NT2/D1 (cell line): ENCODE data around the gene DGCR6.
"Not testable (repeated sequence)": the region's sequence is repeated elsewhere in the genome, so short reads cannot be mapped to it uniquely, and the experiment has no call there.

ENCODE experiments used
- DNase-seq: peaks from one replicate; pipeline ENCODE4 v3.0.0-alpha.2; 2011; ENCODE audit warnings: low read depth, low spot score
- H3K27me3 ChIP-seq: 2 replicates; pipeline ENCODE4 v1.6.0; 2011; ENCODE audit warnings: mild to moderate bottlenecking; ENCODE audit not compliant: insufficient read length, insufficient read depth
- H3K36me3 ChIP-seq: 2 replicates; pipeline ENCODE4 v1.6.1; 2011; ENCODE audit warnings: mild to moderate bottlenecking, low read length, mixed read lengths; ENCODE audit not compliant: insufficient read depth, insufficient read length
- H3K4me1 ChIP-seq: 2 replicates; pipeline ENCODE4 v1.5.1; 2011; ENCODE audit not compliant: insufficient read depth, insufficient read length
- H3K4me3 ChIP-seq: 2 replicates; pipeline ENCODE4 v1.5.1; 2011; ENCODE audit warnings: low read depth; ENCODE audit not compliant: insufficient read length
- H3K9ac ChIP-seq: 2 replicates; pipeline ENCODE4 v1.6.0; 2011; ENCODE audit warnings: low read depth; ENCODE audit not compliant: insufficient read length
- H3K9me3 ChIP-seq: 2 replicates; pipeline ENCODE4 v1.5.1; 2011; ENCODE audit warnings: mild to moderate bottlenecking, low read length; ENCODE audit not compliant: insufficient read depth
- SUZ12 ChIP-seq: IDR thresholded peaks from 2 replicates; pipeline ENCODE4 v1.6.1; 2011; ENCODE audit not compliant: insufficient read length, insufficient read depth; ENCODE audit errors: extremely low read depth
- YY1 ChIP-seq: IDR thresholded peaks from 2 replicates; pipeline ENCODE4 v1.6.1; 2011; ENCODE audit not compliant: insufficient read length, insufficient read depth
- ZNF274 ChIP-seq: IDR thresholded peaks from 2 replicates; pipeline ENCODE4 v1.6.1; 2011; ENCODE audit warnings: mild to moderate bottlenecking, low read depth, low read length

Gene DGCR6

DNA sequence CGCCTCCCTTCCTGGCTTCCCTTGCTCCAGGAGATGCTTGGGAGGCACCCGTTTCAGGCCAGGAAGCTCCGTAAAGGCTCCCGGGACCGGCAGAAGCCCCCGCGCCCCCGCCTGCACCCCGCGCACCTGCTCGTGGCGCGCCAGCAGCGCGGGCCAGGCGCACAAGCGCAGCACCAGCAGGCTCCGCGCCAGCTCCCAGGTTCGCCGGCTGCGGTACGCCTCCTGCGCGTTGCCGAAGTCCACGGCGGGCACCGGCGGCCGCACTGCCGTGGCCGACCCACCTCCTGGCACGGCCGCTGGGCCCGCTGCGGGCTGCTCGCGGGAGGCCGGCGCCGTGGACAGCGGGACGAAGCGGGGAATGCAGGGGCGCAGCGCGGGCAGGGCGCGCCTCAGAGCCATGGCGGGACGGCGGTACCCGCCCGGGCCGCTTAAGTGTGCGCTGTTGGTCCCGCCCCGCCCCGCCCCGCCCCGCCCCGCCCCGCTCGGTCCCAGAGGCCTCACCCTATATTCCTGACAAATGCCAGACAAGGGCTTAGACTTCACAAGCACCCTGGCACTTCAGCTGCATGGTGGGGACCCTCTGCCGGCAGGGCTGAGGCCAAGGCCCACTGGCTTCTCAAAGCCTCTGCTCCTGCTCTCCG is 29.9 kb downstream of the DGCR6 start, which contains the start of gene PRODH:
TSS of gene PRODH (minus strand) at position 405 of the 641 bp plus-strand sequence. CDS start at position 399, 6 bp downstream.
- no peaks in the 10 kb centered on the region for H3K4me1 ChIP-seq
- no peaks in the 10 kb centered on the region for H3K9me3 ChIP-seq
- DNase-seq = no peak
- no peaks in the 10 kb centered on the region for H3K27me3 ChIP-seq
- no peak within 1 kb of the TSS for H3K4me3 ChIP-seq
- TF ChIP-seq SUZ12 = no peak
- no peak for TF ChIP-seq YY1
- no peak for TF ChIP-seq ZNF274
- no peak within 1 kb of the TSS for H3K9ac ChIP-seq
- no peaks in the 10 kb centered on the region for H3K36me3 ChIP-seq

DNA sequence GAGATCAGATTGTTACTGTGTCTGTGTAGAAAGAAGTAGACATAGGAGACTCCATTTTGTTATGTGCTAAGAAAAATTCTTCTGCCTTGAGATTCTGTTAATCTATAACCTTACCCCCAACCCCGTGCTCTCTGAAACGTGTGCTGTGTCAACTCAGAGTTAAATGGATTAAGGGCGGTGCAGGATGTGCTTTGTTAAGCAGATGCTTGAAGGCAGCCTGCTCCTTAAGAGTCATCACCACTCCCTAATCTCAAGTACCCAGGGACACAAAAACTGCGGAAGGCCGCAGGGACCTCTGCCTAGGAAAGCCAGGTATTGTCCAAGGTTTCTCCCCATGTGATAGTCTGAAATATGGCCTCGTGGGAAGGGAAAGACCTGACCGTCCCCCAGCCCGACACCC is 32.6 kb downstream of the DGCR6 start:
- not testable (repeated sequence) for H3K9ac ChIP-seq, H3K27me3 ChIP-seq, H3K4me3 ChIP-seq, H3K9me3 ChIP-seq, H3K4me1 ChIP-seq, DNase-seq, H3K36me3 ChIP-seq

DNA sequence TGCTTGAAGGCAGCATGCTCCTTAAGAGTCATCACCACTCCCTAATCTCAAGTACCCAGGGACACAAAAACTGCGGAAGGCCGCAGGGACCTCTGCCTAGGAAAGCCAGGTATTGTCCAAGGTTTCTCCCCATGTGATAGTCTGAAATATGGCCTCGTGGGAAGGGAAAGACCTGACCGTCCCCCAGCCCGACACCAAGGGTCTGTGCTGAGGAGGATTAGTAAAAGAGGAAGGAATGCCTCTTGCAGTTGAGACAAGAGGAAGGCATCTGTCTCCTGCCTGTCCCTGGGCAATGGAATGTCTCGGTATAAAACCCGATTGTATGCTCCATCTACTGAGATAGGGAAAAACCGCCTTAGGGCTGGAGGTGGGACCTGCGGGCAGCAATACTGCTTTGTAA is 41.0 kb downstream of the DGCR6 start:
- not testable (repeated sequence) for H3K27me3 ChIP-seq, H3K9ac ChIP-seq, DNase-seq, H3K4me3 ChIP-seq, H3K36me3 ChIP-seq, H3K9me3 ChIP-seq, H3K4me1 ChIP-seq

DNA sequence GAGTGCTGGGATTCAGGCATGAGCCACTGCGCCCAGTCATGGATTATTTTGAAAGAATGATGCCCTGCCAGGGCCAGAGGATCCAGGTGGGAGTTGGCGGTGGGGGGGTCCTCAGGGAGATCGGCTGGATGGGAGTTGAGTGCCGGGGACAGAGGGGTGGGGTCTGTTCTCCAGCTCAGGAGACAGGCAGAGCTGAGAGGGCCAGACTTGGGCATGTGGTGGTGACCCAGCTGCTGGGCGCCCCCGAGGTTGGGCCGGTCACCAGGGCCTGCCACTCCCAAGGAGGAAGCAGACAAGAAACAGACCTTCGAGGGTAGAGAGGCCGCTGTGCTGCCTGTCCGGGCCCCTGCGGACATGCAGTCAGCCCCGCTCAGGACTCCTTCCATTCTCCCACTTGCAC is 41.8 kb downstream of the DGCR6 start:
- no peak overlapping the region for H3K9ac ChIP-seq
- no peaks in the 10 kb centered on the region for H3K9me3 ChIP-seq
- H3K4me1 ChIP-seq = no peaks in the 10 kb centered on the region
- no peak for DNase-seq
- no peak for TF ChIP-seq SUZ12
- TF ChIP-seq YY1 = no peak
- no peak for TF ChIP-seq ZNF274
- no peaks in the 10 kb centered on the region for H3K27me3 ChIP-seq
- H3K4me3 ChIP-seq = no peak overlapping the region
- H3K36me3 ChIP-seq = no peaks in the 10 kb centered on the region

DNA sequence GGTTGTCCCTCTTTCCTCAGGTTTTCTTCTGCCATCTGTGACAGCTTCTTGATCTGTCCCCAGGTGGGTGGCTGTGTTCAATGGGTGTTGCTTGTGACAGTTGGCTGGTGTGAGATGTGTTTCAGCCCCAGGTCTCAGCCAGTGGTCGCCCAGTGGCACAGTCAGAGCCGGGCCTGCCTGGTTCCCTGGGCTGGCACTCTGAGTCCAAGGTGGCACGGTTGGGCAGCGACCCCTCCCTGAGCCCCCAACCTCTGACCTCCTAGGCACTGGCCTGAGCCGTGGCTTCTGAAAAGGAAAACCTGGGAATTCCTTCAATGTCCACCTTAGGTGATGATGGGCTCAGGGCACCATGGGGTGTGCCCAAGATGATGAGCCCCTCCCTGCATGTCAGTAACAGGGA is 44.0 kb downstream of the DGCR6 start:
- TF ChIP-seq ZNF274 = no peak
- no peak for TF ChIP-seq SUZ12
- TF ChIP-seq YY1 = no peak
- Histone ChIP-seq H3K36me3 (no peaks in the 10 kb centered on the region), H3K9ac (peak overlapping the region; percentile 21), H3K27me3 (no peaks in the 10 kb centered on the region), H3K4me3 (no peak overlapping the region), H3K9me3 (no peaks in the 10 kb centered on the region), H3K4me1 (no peaks in the 10 kb centered on the region)
- DNase-seq = no peak

DNA sequence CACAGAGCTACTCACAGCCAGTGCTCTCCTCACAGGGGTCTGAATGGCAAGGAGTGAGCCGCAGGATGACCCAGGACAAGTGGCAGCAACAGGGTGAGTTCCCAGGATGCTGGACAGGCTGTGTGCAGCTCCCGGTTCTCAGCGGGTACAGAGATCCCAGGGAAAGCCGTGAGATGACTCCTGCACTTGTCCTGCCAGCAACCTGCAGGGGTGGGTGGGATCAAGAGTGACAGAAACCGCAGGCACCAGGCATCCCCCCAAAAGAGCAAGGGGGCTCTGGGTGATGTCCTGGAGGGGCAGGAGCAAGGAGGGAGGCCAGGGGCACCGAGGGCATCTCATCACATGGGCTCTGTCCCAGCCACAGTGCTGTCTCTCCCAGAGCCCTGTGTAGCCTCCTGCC is 45.9 kb downstream of the DGCR6 start:
- no peaks in the 10 kb centered on the region for H3K9me3 ChIP-seq
- TF ChIP-seq YY1 (no peak), ZNF274 (no peak), SUZ12 (no peak)
- H3K27me3 ChIP-seq = no peaks in the 10 kb centered on the region
- no peak overlapping the region for H3K9ac ChIP-seq
- H3K4me1 ChIP-seq = no peaks in the 10 kb centered on the region
- H3K4me3 ChIP-seq = no peak overlapping the region
- no peak for DNase-seq
- H3K36me3 ChIP-seq = no peaks in the 10 kb centered on the region

DNA sequence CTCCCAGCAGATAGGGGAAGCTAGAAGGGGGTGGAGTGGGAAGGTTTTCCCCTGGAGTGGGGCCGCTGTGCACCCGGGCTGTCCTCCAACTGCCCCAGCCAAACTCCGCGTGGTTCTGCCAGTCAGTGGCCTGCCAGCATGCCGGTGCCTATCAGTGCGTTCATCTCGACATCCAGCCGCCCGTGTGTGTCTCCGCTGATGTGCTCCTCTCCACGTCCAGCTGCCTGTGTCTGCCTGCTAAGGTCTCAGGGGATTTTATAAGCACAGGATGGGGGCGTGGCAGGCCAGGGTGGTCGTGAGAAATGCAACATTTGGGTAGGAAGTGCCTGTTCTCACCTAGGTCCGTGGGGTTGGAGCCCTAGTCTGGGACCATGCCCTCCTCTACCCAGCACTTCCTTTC is 47.0 kb downstream of the DGCR6 start:
- not testable (repeated sequence) for H3K9ac ChIP-seq, H3K4me3 ChIP-seq, H3K27me3 ChIP-seq, DNase-seq, H3K36me3 ChIP-seq, H3K4me1 ChIP-seq, H3K9me3 ChIP-seq

DNA sequence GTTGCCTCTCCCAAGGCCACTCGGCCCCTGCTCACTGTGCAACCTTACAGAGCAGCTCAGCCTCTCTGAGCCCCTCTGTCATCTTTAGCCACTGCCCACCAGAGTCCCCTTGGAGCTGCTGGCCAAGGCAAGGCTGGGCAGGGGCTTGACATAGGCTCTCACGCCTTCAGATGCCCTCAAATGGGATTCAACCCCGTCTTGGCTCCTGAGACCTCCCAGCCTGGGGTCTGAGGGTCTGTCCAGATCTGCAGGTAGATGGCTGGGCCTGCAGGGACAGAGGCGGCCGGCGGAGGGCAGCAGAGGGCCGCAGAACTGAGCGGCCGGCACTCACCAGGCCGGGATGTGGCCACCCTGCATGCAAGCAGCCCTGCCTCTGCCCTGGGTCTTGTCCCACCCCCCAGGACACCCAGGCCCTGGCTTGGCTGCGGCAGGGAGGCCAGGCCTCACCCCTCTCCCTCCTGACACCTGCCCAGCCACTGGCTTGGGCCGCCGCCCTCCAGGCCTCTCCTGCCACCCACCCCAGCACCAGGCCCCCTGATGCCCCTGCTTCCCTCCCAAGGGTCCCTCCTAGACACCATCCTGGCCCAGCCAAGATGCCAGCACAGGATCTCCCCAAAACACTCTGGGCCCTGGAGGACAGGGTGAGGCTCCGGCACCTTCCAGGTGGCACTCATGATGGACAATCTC is 48.3 kb downstream of the DGCR6 start:
- H3K9me3 ChIP-seq, H3K9ac ChIP-seq, H3K27me3 ChIP-seq, H3K4me3 ChIP-seq, H3K4me1 ChIP-seq, H3K36me3 ChIP-seq, DNase-seq: not testable (repeated sequence)
